Loucy (cell line): ENCODE results near the gene MAPT.

Experiments
- H2AFZ ChIP-seq: fragments of 200-600 bp; sonication (generic); 2 replicates; pipeline ENCODE4 v1.6.0; 2016; ENCODE audit warnings: antibody characterized with exemption, mild to moderate bottlenecking, low read length, moderate library complexity
- H3F3A ChIP-seq: fragments of 200-600 bp; 2 replicates; pipeline ENCODE4 v1.6.0; 2016; ENCODE audit warnings: antibody characterized with exemption, low read depth, mild to moderate bottlenecking
- H3K27me3 ChIP-seq: fragments of 200-600 bp; sonication (generic); 2 replicates; pipeline ENCODE4 v1.6.1; 2014; ENCODE audit warnings: low read length, mild to moderate bottlenecking; ENCODE audit not compliant: insufficient read depth, poor library complexity, severe bottlenecking
- H3K36me3 ChIP-seq: fragments of 200-600 bp; sonication (generic); 2 replicates; pipeline ENCODE4 v1.6.1; 2016; ENCODE audit warnings: low read length; ENCODE audit not compliant: insufficient read depth
- H3K4me1 ChIP-seq: fragments of 200-600 bp; sonication (generic); 2 replicates; pipeline ENCODE4 v1.5.1; 2014; ENCODE audit warnings: low read length, mild to moderate bottlenecking; ENCODE audit not compliant: insufficient read depth, poor library complexity, severe bottlenecking
- H3K4me2 ChIP-seq: fragments of 200-600 bp; sonication (generic); 2 replicates; pipeline ENCODE4 v1.6.0; 2014; ENCODE audit warnings: antibody characterized with exemption, low read length, low read depth, mild to moderate bottlenecking; ENCODE audit not compliant: poor library complexity, severe bottlenecking
- H3K4me3 ChIP-seq: fragments of 200-600 bp; sonication (generic); 2 replicates; pipeline ENCODE4 v1.5.1; 2014; ENCODE audit warnings: low read length, mild to moderate bottlenecking, mixed read lengths; ENCODE audit not compliant: poor library complexity, severe bottlenecking
- H3K79me2 ChIP-seq: fragments of 200-600 bp; sonication (generic); 2 replicates; pipeline ENCODE4 v1.6.1; 2014; ENCODE audit warnings: low read length; ENCODE audit not compliant: insufficient read depth
- H3K9ac ChIP-seq: fragments of 200-600 bp; sonication (generic); 2 replicates; pipeline ENCODE4 v1.6.0; 2014; ENCODE audit warnings: mild to moderate bottlenecking, low read depth, low read length, moderate library complexity; ENCODE audit not compliant: poor library complexity, severe bottlenecking
- H3K9me2 ChIP-seq: fragments of 200-600 bp; sonication (generic); replicated peaks from 2 replicates; pipeline ENCODE4 v1.6.1; 2016; ENCODE audit warnings: low read depth, low read length, mixed read lengths
- H3K9me3 ChIP-seq: fragments of 200-600 bp; sonication (generic); 2 replicates; pipeline ENCODE4 v1.6.1; 2014; ENCODE audit warnings: mild to moderate bottlenecking, antibody characterized with exemption, low read length, low read depth; ENCODE audit not compliant: insufficient read depth
- H4K20me1 ChIP-seq: fragments of 200-600 bp; sonication (generic); 2 replicates; pipeline ENCODE4 v1.6.0; 2014; ENCODE audit warnings: antibody characterized with exemption, low read length, mild to moderate bottlenecking; ENCODE audit not compliant: insufficient read depth, poor library complexity, severe bottlenecking
- EZH2phosphoT487 ChIP-seq: fragments of 200-600 bp; IDR thresholded peaks from 2 replicates; pipeline ENCODE4 v1.6.1; 2018; ENCODE audit warnings: antibody characterized with exemption, mild to moderate bottlenecking, moderate library complexity, borderline replicate concordance
- TF ChIP-seq, protein P1 (sequence below): fragments of 200-600 bp; sonication (generic); conservative IDR thresholded peaks from 2 replicates; pipeline ENCODE4 v1.5.1; 2014; ENCODE audit warnings: mild to moderate bottlenecking, antibody characterized with exemption, low read length

The MAPT gene

GRCh38 chr17:46032909-46033308 is 138.6 kb downstream of the MAPT start:
- no peaks in the 10 kb centered on the region for H3K27me3 ChIP-seq
- H3K4me3 ChIP-seq, result no peak overlapping the region
- H3K79me2 ChIP-seq, result no peaks in the 10 kb centered on the region
- H3F3A ChIP-seq, result no peaks in the 10 kb centered on the region
- H3K9me3 ChIP-seq, result no peaks in the 10 kb centered on the region
- TF ChIP-seq, protein P1, sequence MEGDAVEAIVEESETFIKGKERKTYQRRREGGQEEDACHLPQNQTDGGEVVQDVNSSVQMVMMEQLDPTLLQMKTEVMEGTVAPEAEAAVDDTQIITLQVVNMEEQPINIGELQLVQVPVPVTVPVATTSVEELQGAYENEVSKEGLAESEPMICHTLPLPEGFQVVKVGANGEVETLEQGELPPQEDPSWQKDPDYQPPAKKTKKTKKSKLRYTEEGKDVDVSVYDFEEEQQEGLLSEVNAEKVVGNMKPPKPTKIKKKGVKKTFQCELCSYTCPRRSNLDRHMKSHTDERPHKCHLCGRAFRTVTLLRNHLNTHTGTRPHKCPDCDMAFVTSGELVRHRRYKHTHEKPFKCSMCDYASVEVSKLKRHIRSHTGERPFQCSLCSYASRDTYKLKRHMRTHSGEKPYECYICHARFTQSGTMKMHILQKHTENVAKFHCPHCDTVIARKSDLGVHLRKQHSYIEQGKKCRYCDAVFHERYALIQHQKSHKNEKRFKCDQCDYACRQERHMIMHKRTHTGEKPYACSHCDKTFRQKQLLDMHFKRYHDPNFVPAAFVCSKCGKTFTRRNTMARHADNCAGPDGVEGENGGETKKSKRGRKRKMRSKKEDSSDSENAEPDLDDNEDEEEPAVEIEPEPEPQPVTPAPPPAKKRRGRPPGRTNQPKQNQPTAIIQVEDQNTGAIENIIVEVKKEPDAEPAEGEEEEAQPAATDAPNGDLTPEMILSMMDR, result no peak
- no peak for TF ChIP-seq EZH2phosphoT487
- H3K9ac ChIP-seq, result no peak overlapping the region
- H2AFZ ChIP-seq, result no peak overlapping the region
- no peak overlapping the region for H3K4me2 ChIP-seq
- H3K4me1 ChIP-seq, result no peaks in the 10 kb centered on the region
- H3K9me2 ChIP-seq, result no peaks in the 10 kb centered on the region
- H4K20me1 ChIP-seq, result no peaks in the 10 kb centered on the region
- peaks cover 92% of the 10 kb centered on the region; the same call in 1 of the 2 replicates for H3K36me3 ChIP-seq

DNA sequence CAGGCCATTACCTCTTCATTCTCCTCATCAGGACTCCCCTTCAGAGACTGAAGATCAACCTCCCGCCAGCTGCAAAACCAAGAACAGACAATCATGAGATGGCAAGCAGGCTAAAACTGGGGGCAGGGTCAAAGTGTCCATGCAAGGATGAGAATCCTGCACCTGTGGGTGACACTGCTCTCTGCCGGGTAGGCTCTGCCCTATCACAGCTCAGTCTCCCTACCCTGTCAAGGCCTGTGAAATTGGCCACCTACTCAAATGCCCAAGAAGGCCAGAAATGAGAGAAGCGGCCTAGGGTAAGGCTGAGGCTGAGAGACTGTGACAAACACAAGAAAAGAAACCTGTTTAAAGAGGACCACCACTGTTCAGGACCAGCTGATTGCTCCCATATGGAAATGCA is 139.0 kb downstream of the MAPT start:
- H3K4me1 ChIP-seq, result no peaks in the 10 kb centered on the region

GRCh38 chr17:46035112-46035818 is 140.9 kb downstream of the MAPT start:
- Histone ChIP-seq H3K4me1 (no peaks in the 10 kb centered on the region), H3F3A (no peaks in the 10 kb centered on the region), H4K20me1 (no peaks in the 10 kb centered on the region), H3K4me3 (no peak overlapping the region), H2AFZ (no peak overlapping the region), H3K9me3 (no peaks in the 10 kb centered on the region), H3K4me2 (no peak overlapping the region), H3K9ac (no peak overlapping the region), H3K27me3 (no peaks in the 10 kb centered on the region), H3K9me2 (no peaks in the 10 kb centered on the region), H3K36me3 (peaks cover 100% of the 10 kb centered on the region; the same call in 1 of the 2 replicates), H3K79me2 (no peaks in the 10 kb centered on the region)
- no peak for TF ChIP-seq EZH2phosphoT487
- TF ChIP-seq, protein P1, result no peak

More for the DNA sequence above, 139.0 kb downstream of the MAPT start:
- Histone ChIP-seq H4K20me1 (no peaks in the 10 kb centered on the region), H3K9me2 (no peaks in the 10 kb centered on the region), H3K9me3 (no peaks in the 10 kb centered on the region), H2AFZ (no peak overlapping the region), H3K27me3 (no peaks in the 10 kb centered on the region), H3K9ac (no peak overlapping the region), H3F3A (no peaks in the 10 kb centered on the region), H3K36me3 (peaks cover 92% of the 10 kb centered on the region; the same call in 1 of the 2 replicates), H3K79me2 (no peaks in the 10 kb centered on the region), H3K4me2 (no peak overlapping the region), H3K4me3 (no peak overlapping the region)
- no peak for TF ChIP-seq EZH2phosphoT487
- TF ChIP-seq, protein P1, result no peak
